OCI-LY3 (cell line): ENCODE results near the gene HS6ST2.

Source experiments
- H2AFZ ChIP-seq: fragments of 200-600, 300-600 bp; shearing (Covaris generic); 2 replicates; pipeline ENCODE4 v1.6.0; 2014; ENCODE audit warnings: antibody characterized with exemption, low read depth, low read length
- H3K27ac ChIP-seq: fragments of 200-600, 300-600 bp; sonication (generic); 2 replicates; pipeline ENCODE4 v1.5.1; 2014; ENCODE audit warnings: mild to moderate bottlenecking, low read length, moderate library complexity, mixed read lengths
- H3K27me3 ChIP-seq: fragments of 200-600, 300-600 bp; sonication (generic); 2 replicates; pipeline ENCODE4 v1.6.1; 2014; ENCODE audit warnings: low read depth, low read length, mixed read lengths
- H3K36me3 ChIP-seq: fragments of 200-600, 300-600 bp; sonication (generic); replicated peaks from 2 replicates; pipeline ENCODE3; 2014; ENCODE audit warnings: low read depth, low read length, mixed read lengths
- H3K4me1 ChIP-seq: fragments of 300-600, 200-600 bp; sonication (generic); 2 replicates; pipeline ENCODE4 v1.6.1; 2014; ENCODE audit warnings: low read length, mixed read lengths
- H3K4me2 ChIP-seq: fragments of 200-600, 300-600 bp; sonication (generic); 2 replicates; pipeline ENCODE4 v1.6.1; 2014; ENCODE audit warnings: low read length, mixed read lengths
- H3K4me3 ChIP-seq: fragments of 300-600, 200-600 bp; sonication (generic); 2 replicates; pipeline ENCODE4 v1.5.1; 2014; ENCODE audit warnings: antibody characterized with exemption, mild to moderate bottlenecking, low read length, moderate library complexity
- H3K79me2 ChIP-seq: fragments of 300-600, 200-600 bp; shearing (Covaris generic); 2 replicates; pipeline ENCODE4 v1.6.1; 2014; ENCODE audit warnings: mild to moderate bottlenecking, low read length, mixed read lengths
- H3K9ac ChIP-seq: fragments of 300-600, 200-600 bp; shearing (Covaris generic); 2 replicates; pipeline ENCODE4 v1.6.0; 2014; ENCODE audit warnings: mild to moderate bottlenecking, low read length, moderate library complexity
- H3K9me3 ChIP-seq: fragments of 200-600, 300-600 bp; shearing (Covaris generic); 2 replicates; pipeline ENCODE4 v1.6.1; 2014; ENCODE audit warnings: low read length, mixed read lengths; ENCODE audit not compliant: insufficient read depth
- H4K20me1 ChIP-seq: fragments of 200-600, 300-600 bp; sonication (generic); 2 replicates; pipeline ENCODE4 v1.6.1; 2016; ENCODE audit warnings: low read length, mixed read lengths; ENCODE audit not compliant: insufficient read depth
- EZH2phosphoT487 ChIP-seq: fragments of 200-600 bp; shearing (Covaris generic); IDR thresholded peaks from 2 replicates; pipeline ENCODE4 v1.6.1; 2018; ENCODE audit warnings: antibody characterized with exemption, mixed run types, low read depth
- TF ChIP-seq, protein P1 (sequence below): fragments of 200-600, 300-600 bp; sonication (generic); IDR thresholded peaks from 2 replicates; pipeline ENCODE4 v1.5.1; 2014; ENCODE audit warnings: antibody characterized with exemption, low read length, low read depth

The HS6ST2 gene

DNA sequence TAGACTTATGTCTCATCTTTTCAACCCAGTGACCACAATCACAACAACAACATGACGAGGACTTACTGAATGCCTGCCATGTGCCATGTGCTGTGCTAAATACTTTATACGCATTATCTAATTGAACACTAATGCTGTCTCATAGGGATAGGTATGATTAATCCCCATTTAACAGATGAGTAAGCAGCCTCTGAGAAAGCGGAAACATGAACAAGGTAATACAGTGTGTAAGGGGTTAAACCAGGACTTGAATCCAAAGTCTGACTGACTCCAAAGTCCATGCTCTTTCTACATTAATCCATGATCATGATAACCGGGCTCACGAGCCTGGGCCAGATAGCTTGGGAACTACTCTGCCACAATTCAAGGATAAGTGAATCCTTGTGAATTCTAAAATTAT is 364.3 kb downstream of the HS6ST2 start:
- Histone ChIP-seq H2AFZ (no peak overlapping the region), H3K4me1 (no peaks in the 10 kb centered on the region), H3K27me3 (no peaks in the 10 kb centered on the region), H3K9ac (no peak overlapping the region), H3K4me2 (no peak overlapping the region), H3K27ac (no peak overlapping the region), H4K20me1 (no peaks in the 10 kb centered on the region), H3K4me3 (no peak overlapping the region), H3K79me2 (no peaks in the 10 kb centered on the region), H3K9me3 (no peaks in the 10 kb centered on the region), H3K36me3 (no peaks in the 10 kb centered on the region)
- no peak for TF ChIP-seq EZH2phosphoT487
- TF ChIP-seq, protein P1, sequence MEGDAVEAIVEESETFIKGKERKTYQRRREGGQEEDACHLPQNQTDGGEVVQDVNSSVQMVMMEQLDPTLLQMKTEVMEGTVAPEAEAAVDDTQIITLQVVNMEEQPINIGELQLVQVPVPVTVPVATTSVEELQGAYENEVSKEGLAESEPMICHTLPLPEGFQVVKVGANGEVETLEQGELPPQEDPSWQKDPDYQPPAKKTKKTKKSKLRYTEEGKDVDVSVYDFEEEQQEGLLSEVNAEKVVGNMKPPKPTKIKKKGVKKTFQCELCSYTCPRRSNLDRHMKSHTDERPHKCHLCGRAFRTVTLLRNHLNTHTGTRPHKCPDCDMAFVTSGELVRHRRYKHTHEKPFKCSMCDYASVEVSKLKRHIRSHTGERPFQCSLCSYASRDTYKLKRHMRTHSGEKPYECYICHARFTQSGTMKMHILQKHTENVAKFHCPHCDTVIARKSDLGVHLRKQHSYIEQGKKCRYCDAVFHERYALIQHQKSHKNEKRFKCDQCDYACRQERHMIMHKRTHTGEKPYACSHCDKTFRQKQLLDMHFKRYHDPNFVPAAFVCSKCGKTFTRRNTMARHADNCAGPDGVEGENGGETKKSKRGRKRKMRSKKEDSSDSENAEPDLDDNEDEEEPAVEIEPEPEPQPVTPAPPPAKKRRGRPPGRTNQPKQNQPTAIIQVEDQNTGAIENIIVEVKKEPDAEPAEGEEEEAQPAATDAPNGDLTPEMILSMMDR: no peak

DNA sequence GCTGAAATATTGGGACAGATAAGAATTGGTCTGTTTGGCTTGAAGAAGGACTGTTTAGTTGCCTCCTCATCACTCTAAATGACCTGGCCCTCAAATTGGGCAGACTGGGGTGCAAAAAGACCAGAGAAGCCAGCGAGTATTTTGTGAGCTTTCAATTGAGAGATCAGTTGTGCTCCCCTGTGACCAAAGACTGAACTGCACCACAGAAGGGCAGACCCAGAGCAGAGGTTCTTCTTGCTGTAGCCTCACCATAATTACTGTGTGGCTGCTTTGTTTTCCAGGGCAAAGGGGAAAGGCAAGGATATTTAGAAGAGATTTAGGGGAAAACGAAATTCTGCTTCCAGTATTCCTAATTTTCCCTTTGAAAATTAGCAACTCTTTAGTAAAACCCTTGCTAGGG is 365.5 kb downstream of the HS6ST2 start:
- Histone ChIP-seq H3K4me2 (0 out of 2 replicates have a peak overlapping the region, but pooled peaks have one; percentile 34), H3K9ac (no peak overlapping the region), H3K4me3 (no peak overlapping the region), H3K27ac (no peak overlapping the region), H2AFZ (peak overlapping the region; percentile 70; the same call in 1 of the 2 replicates), H3K4me1 (no peaks in the 10 kb centered on the region), H4K20me1 (no peaks in the 10 kb centered on the region), H3K27me3 (no peaks in the 10 kb centered on the region), H3K36me3 (no peaks in the 10 kb centered on the region), H3K79me2 (no peaks in the 10 kb centered on the region), H3K9me3 (no peaks in the 10 kb centered on the region)
- TF ChIP-seq, protein P1: peak; percentile 50
- no peak for TF ChIP-seq EZH2phosphoT487

DNA sequence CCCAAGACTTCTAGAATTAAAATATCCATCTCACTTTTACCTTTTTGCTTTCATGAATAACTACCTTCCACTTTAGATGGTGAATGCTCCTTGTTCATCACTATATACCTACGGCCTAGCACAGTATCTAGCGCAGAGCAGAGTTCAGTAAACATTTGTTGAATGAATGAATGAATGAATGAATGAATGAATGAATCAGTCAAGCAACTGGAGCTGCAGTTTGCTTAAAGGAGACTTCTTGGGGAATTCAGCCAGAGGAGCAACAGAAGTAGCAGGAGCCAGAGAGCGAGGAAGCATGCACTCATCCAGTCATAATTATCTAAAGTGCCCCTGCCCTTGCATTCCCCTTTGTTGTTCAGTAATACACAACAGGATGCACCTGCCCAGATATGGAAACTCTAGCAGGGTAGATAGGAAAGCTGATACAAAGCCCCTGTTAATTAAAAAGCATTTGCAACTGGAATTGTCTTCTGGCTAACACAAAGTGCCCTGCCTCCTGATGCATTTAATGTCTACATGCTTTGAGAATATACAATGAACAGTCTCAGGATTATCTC is 366.6 kb downstream of the HS6ST2 start:
- Histone ChIP-seq H3K9me3 (no peaks in the 10 kb centered on the region), H3K36me3 (no peaks in the 10 kb centered on the region), H3K4me2 (no peak overlapping the region), H4K20me1 (no peaks in the 10 kb centered on the region), H3K4me1 (no peaks in the 10 kb centered on the region), H3K9ac (no peak overlapping the region), H3K4me3 (no peak overlapping the region), H3K79me2 (no peaks in the 10 kb centered on the region), H2AFZ (no peak overlapping the region), H3K27me3 (no peaks in the 10 kb centered on the region), H3K27ac (no peak overlapping the region)
- TF ChIP-seq, protein P1: no peak
- TF ChIP-seq EZH2phosphoT487: no peak

DNA sequence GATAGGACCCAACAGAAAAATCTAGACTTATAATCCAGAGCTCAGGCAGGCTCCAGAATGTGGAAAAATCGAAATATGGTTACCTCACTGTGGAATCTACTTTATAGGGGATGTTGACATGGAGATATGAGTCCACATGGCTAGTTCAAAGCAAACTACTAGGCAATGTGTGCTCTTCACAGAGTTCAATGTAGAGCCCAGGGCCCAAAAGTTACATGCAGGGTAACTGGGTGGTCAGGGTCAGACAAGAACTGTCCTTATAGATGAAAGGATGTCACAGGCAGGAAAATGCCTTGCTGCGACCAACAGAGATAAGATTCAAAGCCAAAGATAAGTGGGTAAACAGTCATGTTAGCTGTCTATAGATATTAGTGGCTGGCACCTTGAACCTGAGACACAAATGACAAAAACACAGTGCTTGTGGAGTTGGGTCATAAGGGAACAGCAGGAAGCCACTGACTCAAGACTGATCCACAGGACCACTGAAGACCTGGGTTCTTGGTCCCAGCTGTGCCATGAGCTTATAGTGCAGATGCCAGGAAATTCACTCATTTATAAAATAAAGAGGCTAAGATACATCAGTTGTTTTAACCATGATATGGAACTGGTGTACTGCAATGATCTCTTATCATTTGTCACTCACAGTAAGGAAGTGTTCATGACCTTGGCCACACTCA is 367.9 kb downstream of the HS6ST2 start:
- Histone ChIP-seq H3K79me2 (no peaks in the 10 kb centered on the region), H3K27ac (no peak overlapping the region), H3K9me3 (no peaks in the 10 kb centered on the region), H3K9ac (no peak overlapping the region), H3K27me3 (no peaks in the 10 kb centered on the region), H3K4me2 (no peak overlapping the region), H4K20me1 (no peaks in the 10 kb centered on the region), H3K4me1 (no peaks in the 10 kb centered on the region), H3K4me3 (no peak overlapping the region), H3K36me3 (no peaks in the 10 kb centered on the region), H2AFZ (no peak overlapping the region)
- TF ChIP-seq, protein P1: no peak
- TF ChIP-seq EZH2phosphoT487: no peak
